Cardiac muscle cell (in vitro differentiated cells and primary cell): Measurements from ENCODE around the gene PHLPP1. TPM values are rescaled to one million over a fixed set of nuclear protein-coding genes. Genes with fewer than 3 reads are reported as not detected.

Source experiments
- DNase-seq, 2 donors: peaks; one replicate each; pipeline versions ENCODE4 v3.0.0 to v3.0.0-alpha.2; 2010 to 2017; ENCODE audit warnings: low read depth in 1 of 2, low spot score in 1 of 2
- H3K27ac ChIP-seq: fragments of 200-600 bp; sonication (generic); 2 replicates; pipeline ENCODE4 v1.5.1; 2016
- H3K27me3 ChIP-seq: fragments of 200-600 bp; sonication (generic); 2 replicates; pipeline ENCODE4 v1.6.0; 2016; ENCODE audit warnings: control low read depth
- H3K36me3 ChIP-seq: fragments of 200-600 bp; sonication (generic); 2 replicates; pipeline ENCODE4 v1.5.1; 2016; ENCODE audit warnings: control low read depth
- H3K4me1 ChIP-seq: fragments of 200-600 bp; sonication (generic); 2 replicates; pipeline ENCODE4 v1.8.1; 2017; ENCODE audit warnings: low read depth, mild to moderate bottlenecking, mixed run types
- H3K4me3 ChIP-seq: fragments of 200-600 bp; sonication (generic); 2 replicates; pipeline ENCODE4 v1.5.1; 2016; ENCODE audit warnings: mild to moderate bottlenecking
- H3K9me3 ChIP-seq: fragments of 200-600 bp; sonication (generic); 2 replicates; pipeline ENCODE4 v1.5.1; 2017; ENCODE audit warnings: low read depth, mild to moderate bottlenecking, control low read depth
- CTCF ChIP-seq: IDR thresholded peaks from 2 replicates; pipeline ENCODE4 v1.5.1; 2012; ENCODE audit warnings: low read depth, mild to moderate bottlenecking, low read length
- polyA plus RNA-seq: library from polyadenylated mRNA; unstranded; fragments of >200 nt; fragmentation: Nextera tagmentation; extraction: Ambion mirVana; gene quantifications from 2 replicates; pipeline ENCODE4 v1.2.1, GENCODE V29; 2016
- total RNA-seq: library from RNA; depleted of rRNA; stranded (reverse); fragments of >200 nt; gene quantifications from 2 replicates; pipeline ENCODE4 v1.2.3, GENCODE V29; 2016

PHLPP1 gene
- total and polyA plus RNA-seq, 2 experiments from 2014 or later = 6.3 to 25.8 TPM

- TF ChIP-seq CTCF = no peak
- DNase-seq = peak in 1 of 2 donors; percentile 6
Measured at GRCh38 chr18:62928326-62928725, 213.0 kb downstream of the PHLPP1 start.

GRCh38 chr18:62933261-62933887 is 218.0 kb downstream of the PHLPP1 start:
- Histone ChIP-seq H3K27me3 (no peaks in the 10 kb centered on the region), H3K36me3 (no peaks in the 10 kb centered on the region), H3K9me3 (no peaks in the 10 kb centered on the region), H3K4me1 (peaks cover 18% of the 10 kb centered on the region), H3K4me3 (no peak overlapping the region), H3K27ac (no peak overlapping the region)
- TF ChIP-seq CTCF = no peak
- no peak for DNase-seq

More at GRCh38 chr18:62928326-62928725, 213.0 kb downstream of the PHLPP1 start:
- Histone ChIP-seq H3K9me3 (no peaks in the 10 kb centered on the region), H3K4me3 (no peak overlapping the region), H3K36me3 (no peaks in the 10 kb centered on the region), H3K27me3 (no peaks in the 10 kb centered on the region), H3K27ac (no peak overlapping the region), H3K4me1 (no peaks in the 10 kb centered on the region)

GRCh38 chr18:62935994-62936393 is 220.7 kb downstream of the PHLPP1 start:
- no peaks in the 10 kb centered on the region for H3K27me3 ChIP-seq
- H3K36me3 ChIP-seq = no peaks in the 10 kb centered on the region
- TF ChIP-seq CTCF = no peak
- H3K4me1 ChIP-seq = peaks cover 35% of the 10 kb centered on the region
- H3K9me3 ChIP-seq = no peaks in the 10 kb centered on the region
- H3K27ac ChIP-seq = no peak overlapping the region
- H3K4me3 ChIP-seq = no peak overlapping the region
- DNase-seq = no peak

GRCh38 chr18:62937065-62937464 is 221.7 kb downstream of the PHLPP1 start:
- H3K9me3 ChIP-seq = no peaks in the 10 kb centered on the region
- peak in 1 of 2 donors; percentile 52 for DNase-seq
- H3K4me3 ChIP-seq = no peak overlapping the region
- H3K27me3 ChIP-seq = no peaks in the 10 kb centered on the region
- no peak overlapping the region for H3K27ac ChIP-seq
- H3K4me1 ChIP-seq = peaks cover 35% of the 10 kb centered on the region
- no peak for TF ChIP-seq CTCF
- no peaks in the 10 kb centered on the region for H3K36me3 ChIP-seq

- H3K4me3 ChIP-seq = no peak overlapping the region
- peak in 1 of 2 donors; percentile 48 for DNase-seq
- peaks cover 35% of the 10 kb centered on the region for H3K4me1 ChIP-seq
- no peak overlapping the region for H3K27ac ChIP-seq
- TF ChIP-seq CTCF = no peak
- H3K27me3 ChIP-seq = no peaks in the 10 kb centered on the region
- no peaks in the 10 kb centered on the region for H3K36me3 ChIP-seq
- H3K9me3 ChIP-seq = no peaks in the 10 kb centered on the region
Measured at GRCh38 chr18:62938006-62938405, 222.7 kb downstream of the PHLPP1 start.
